ENCODE results near the gene PKHD1. TPM values are rescaled to one million over a fixed set of nuclear protein-coding genes. Genes with fewer than 3 reads are reported as not detected.

The PKHD1 gene
- total RNA-seq, 2 donors from 2014 or later: not detected

DNA sequence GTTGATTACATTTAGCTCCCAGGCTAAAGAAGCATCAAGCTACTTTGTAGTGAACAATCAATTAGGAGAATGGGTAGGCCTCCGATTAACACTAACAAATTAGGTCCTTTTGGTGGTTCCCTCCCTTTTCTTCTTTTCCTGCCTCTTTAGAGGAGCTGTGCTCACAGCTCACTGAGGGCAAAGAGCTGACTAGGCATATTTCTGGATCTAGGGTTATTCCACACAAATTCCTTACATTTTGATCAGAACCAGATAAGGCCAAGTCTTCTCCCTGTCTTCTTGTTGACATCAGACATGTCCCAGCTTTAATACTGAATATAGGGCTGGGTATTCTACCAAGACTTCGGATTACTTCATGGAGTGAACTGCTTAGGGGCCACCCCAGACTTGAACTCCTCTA, 119.1 kb downstream of the PKHD1 start:
- TF ChIP-seq CTCF (IDR thresholded peaks at IDR 0.05): no peak
- H3K27me3 ChIP-seq: no peaks in the 10 kb centered on the region
- H3K9me3 ChIP-seq: no peaks in the 10 kb centered on the region
- no peak overlapping the region for H3K4me3 ChIP-seq
- no peaks in the 10 kb centered on the region for H3K36me3 ChIP-seq
- no peak overlapping the region for H3K27ac ChIP-seq
- H3K4me1 ChIP-seq: no peaks in the 10 kb centered on the region
- DNase-seq (ENCODE audit: low spot score): no peak

DNA sequence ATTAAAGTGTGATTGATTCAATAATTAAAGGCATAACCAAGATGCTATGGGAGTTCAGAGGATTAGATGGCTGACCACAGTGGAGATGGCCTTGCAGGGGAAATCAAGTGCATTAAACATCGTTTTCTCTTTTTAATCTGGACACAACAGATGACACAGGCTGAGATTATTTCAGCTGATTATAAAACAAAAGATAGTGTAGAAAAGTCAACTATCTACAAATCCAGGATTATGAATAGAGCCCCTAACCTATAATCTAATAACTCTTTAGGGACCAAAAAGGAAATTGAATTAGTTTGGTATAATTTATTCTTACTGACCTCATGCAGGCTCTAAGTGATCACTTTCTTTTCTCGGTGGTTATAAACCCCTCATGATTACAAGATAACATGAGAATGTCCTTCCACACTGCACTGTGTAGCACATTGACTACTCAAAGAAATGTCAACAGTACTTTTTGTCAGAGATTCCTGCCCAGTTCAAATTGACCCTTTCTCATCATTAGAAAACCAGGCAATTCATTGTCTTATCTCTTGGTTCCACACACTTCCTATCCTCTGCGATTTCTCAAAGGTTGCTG, 122.1 kb downstream of the PKHD1 start:
- Histone ChIP-seq H3K36me3 (no peaks in the 10 kb centered on the region), H3K27ac (no peak overlapping the region), H3K9me3 (no peaks in the 10 kb centered on the region), H3K27me3 (no peaks in the 10 kb centered on the region), H3K4me3 (no peak overlapping the region), H3K4me1 (no peaks in the 10 kb centered on the region)
- no peak for DNase-seq (ENCODE audit: low spot score)
- TF ChIP-seq CTCF (IDR thresholded peaks at IDR 0.05): no peak

DNA sequence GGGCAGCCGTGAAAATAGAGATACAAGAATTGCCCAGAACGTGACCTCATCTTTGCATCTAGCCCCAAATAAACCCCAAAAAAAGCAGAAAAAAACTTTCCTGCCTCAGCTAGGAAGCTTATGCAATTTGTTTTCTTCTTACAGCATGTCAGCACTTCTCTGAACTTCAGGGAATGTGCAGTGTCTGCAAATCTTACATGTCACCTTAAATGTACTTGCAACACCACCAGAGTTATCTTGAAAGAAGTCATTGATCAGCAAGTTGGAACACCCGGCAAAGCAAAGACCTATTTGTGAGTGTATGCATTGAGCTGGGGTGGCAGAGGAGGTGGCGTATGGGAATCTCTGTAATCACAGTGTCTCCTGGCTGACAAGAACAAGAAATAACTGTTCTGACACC, 123.4 kb downstream of the PKHD1 start:
- Histone ChIP-seq H3K9me3 (no peaks in the 10 kb centered on the region), H3K27me3 (no peaks in the 10 kb centered on the region), H3K27ac (no peak overlapping the region), H3K4me3 (no peak overlapping the region), H3K36me3 (no peaks in the 10 kb centered on the region), H3K4me1 (no peaks in the 10 kb centered on the region)
- TF ChIP-seq CTCF (IDR thresholded peaks at IDR 0.05): no peak
- DNase-seq (ENCODE audit: low spot score): no peak

DNA sequence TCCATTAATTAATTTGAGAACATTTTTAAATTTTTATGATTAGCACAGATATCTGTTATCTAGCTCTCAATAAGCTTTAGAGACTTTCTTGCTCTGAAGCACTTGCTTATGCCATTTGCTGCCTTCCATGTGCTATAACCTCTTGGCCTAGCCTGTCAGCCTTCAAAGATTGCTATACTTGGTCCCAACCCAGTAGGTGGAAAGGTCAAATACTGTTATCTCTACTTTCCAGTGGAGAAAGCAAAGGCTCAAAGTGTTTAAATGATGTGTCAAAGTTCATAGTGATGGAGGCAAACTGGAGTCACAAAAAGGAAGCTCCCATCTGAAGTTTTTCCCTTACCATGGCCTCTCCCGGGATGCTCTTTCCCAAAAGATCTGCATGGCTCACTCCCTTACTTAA, 125.1 kb downstream of the PKHD1 start:
- Histone ChIP-seq H3K36me3 (no peaks in the 10 kb centered on the region), H3K9me3 (no peaks in the 10 kb centered on the region), H3K27me3 (no peaks in the 10 kb centered on the region), H3K4me3 (no peak overlapping the region), H3K4me1 (no peaks in the 10 kb centered on the region), H3K27ac (no peak overlapping the region)
- TF ChIP-seq CTCF (IDR thresholded peaks at IDR 0.05): no peak
- DNase-seq (ENCODE audit: low spot score): no peak

DNA sequence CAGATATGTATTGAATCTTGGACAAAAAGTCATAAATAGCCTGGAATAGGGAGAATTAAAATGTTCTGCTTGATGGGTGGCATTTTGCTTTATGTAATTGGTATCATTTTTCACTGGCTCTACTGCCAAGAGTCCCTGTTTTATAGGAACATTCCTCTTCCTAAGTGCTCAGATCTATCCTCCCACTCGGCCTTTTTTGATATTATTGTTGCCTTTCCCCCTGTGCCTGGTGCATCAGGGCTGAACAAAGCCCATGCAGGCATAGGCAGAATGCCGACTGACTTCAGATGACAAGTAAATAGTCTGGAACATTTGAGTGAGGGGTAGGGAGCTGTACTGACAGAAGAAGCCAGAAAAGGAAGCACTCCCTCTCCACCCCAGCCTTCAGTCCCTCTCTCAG, 127.0 kb downstream of the PKHD1 start:
- no peaks in the 10 kb centered on the region for H3K27me3 ChIP-seq
- no peaks in the 10 kb centered on the region for H3K4me1 ChIP-seq
- no peaks in the 10 kb centered on the region for H3K9me3 ChIP-seq
- no peaks in the 10 kb centered on the region for H3K36me3 ChIP-seq
- no peak overlapping the region for H3K27ac ChIP-seq
- no peak overlapping the region for H3K4me3 ChIP-seq
- TF ChIP-seq CTCF (IDR thresholded peaks at IDR 0.05): no peak
- no peak for DNase-seq (ENCODE audit: low spot score)

DNA sequence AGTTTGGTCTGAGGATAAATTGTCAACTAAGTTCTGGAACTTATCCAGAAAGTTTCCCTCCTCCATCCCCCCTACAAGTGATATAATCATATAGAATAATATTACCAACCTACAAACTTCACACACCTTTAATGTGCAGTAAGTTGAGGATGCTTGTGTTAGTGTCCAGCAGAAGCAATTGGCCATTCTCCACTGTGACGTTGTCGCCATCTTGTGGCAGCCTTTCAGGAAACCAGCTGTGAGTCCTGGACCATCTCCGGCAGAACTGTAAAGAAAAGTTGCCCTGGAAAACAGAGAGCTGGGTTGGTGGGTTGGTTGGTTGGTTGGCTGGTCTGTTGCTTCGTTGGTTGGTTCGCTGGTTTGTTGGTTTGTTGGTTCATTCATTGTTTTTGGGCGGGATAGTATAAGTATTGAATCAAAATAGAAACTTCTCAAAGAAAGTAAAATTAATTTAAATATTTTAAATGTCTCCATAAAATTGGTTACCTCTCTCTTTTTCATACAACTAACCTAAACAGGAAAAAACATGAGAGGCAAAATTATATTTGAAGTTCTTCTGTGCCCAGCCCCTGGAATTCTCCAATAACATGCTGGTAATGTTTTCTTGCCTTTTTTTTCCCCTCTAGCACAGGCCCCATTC, 127.5 kb downstream of the PKHD1 start:
- Histone ChIP-seq H3K9me3 (no peaks in the 10 kb centered on the region), H3K27ac (no peak overlapping the region), H3K27me3 (no peaks in the 10 kb centered on the region), H3K36me3 (no peaks in the 10 kb centered on the region), H3K4me3 (no peak overlapping the region), H3K4me1 (no peaks in the 10 kb centered on the region)
- DNase-seq (ENCODE audit: low spot score): no peak
- TF ChIP-seq CTCF (IDR thresholded peaks at IDR 0.05): peak; percentile 27 to 74

Measured in right atrium auricular region (tissue), 2 donors.